ENCODE measurements around the gene RPEL1. TPM values are rescaled to one million over a fixed set of nuclear protein-coding genes. Genes with fewer than 3 reads are reported as not detected.

Gene RPEL1
- total RNA-seq, 4 donors from 2014 or later: 0.26 to 0.35 TPM; not detected in 2

DNA sequence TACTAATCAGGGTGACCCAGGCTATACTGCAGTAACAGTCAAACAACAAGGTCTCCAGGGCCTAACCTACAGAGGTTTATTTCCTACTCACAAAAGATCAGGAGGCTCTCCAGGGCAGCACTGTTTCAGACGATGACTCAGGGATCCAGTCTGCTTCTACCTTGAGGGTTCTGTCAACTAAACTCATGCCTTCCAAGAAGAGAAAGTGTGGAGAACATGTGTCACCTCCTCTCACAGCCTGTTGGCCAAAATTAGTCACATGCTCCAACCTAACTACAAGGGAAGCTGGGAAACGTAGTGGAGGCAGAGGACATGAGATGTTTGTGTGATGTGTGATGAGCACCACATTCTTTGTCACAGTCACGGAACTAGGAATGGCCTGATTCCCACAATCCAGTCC is 16.5 kb downstream of the RPEL1 start:
- TF ChIP-seq POLR2A (IDR thresholded peaks at IDR 0.05): no peak
- TF ChIP-seq, protein P1, sequence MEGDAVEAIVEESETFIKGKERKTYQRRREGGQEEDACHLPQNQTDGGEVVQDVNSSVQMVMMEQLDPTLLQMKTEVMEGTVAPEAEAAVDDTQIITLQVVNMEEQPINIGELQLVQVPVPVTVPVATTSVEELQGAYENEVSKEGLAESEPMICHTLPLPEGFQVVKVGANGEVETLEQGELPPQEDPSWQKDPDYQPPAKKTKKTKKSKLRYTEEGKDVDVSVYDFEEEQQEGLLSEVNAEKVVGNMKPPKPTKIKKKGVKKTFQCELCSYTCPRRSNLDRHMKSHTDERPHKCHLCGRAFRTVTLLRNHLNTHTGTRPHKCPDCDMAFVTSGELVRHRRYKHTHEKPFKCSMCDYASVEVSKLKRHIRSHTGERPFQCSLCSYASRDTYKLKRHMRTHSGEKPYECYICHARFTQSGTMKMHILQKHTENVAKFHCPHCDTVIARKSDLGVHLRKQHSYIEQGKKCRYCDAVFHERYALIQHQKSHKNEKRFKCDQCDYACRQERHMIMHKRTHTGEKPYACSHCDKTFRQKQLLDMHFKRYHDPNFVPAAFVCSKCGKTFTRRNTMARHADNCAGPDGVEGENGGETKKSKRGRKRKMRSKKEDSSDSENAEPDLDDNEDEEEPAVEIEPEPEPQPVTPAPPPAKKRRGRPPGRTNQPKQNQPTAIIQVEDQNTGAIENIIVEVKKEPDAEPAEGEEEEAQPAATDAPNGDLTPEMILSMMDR (IDR thresholded peaks at IDR 0.05): no peak
- intact Hi-C loops (cut with DNase I; ENCODE audit: low total_unique reads): no loop called here

DNA sequence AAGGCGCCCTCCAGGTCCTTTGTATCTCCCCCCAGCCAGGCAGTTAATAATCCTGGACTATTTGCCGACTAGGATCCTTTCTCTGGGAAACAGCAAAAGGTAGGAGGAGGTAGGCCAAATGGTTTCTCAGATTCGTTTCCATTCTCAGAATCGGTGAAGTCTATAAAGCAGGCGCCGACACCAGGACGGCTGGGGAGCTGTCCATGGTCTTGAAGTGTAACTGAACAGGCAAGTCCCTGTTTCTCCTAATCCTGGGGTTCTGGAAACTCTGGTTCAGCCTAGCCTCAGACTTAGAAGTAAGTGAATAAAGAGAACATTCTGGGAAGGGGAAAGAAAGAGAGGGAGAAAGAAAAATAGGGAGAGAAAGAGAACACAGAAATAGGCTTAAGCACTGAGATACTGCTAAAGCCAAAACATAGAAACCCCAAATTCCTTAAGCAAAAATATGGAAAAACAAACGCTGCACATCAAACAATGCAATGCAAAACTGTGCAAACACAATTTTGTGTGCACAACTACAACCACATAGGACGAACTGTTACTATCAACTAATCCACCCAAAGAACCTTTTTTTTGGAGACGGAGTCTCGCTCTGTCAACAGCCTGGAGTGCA is 20.1 kb downstream of the RPEL1 start:
- H3K4me1 ChIP-seq: no peaks in the 10 kb centered on the region
- no peaks in the 10 kb centered on the region for H3K36me3 ChIP-seq
- no peaks in the 10 kb centered on the region for H3K9me3 ChIP-seq
- TF ChIP-seq, protein P1 (IDR thresholded peaks at IDR 0.05): no peak
- no peak for TF ChIP-seq POLR2A (IDR thresholded peaks at IDR 0.05)
- H3K27ac ChIP-seq: no peak overlapping the region
- H3K27me3 ChIP-seq: no peaks in the 10 kb centered on the region
- peak; percentile 32 to 41 for DNase-seq
- intact Hi-C loops (cut with DNase I; ENCODE audit: low total_unique reads): no loop called here
- no peak overlapping the region for H3K4me3 ChIP-seq

More for the DNA sequence above, 16.5 kb downstream of the RPEL1 start:
- Histone ChIP-seq H3K4me3 (no peak overlapping the region), H3K9me3 (no peaks in the 10 kb centered on the region), H3K27me3 (no peaks in the 10 kb centered on the region), H3K27ac (no peak overlapping the region), H3K36me3 (no peaks in the 10 kb centered on the region), H3K4me1 (no peaks in the 10 kb centered on the region)
- DNase-seq: no peak

DNA sequence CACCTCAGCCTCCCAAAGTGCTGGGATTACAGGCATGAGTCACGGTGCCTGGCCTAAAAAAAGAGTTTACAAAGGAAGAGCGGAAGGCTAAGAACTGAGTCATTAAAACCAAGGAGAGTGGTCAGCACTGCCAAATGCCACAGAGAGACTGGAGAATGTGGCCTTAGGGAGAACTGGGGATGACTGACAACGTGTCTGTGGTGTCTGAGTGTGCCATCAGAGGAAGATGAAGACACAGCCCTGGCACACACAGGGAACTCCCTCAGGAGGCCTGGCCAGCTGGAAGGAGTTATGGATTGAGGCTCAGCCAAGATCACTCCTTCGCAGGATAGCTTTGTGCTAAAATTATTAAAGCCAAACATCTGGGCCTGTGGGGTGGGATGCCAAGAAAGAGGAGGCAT is 27.4 kb downstream of the RPEL1 start:
- no peaks in the 10 kb centered on the region for H3K4me1 ChIP-seq
- no peak for DNase-seq
- H3K27me3 ChIP-seq: peaks cover 4 to 13% of the 10 kb centered on the region in 2 donors
- no peak overlapping the region for H3K4me3 ChIP-seq
- no peaks in the 10 kb centered on the region for H3K36me3 ChIP-seq
- TF ChIP-seq, protein P1 (IDR thresholded peaks at IDR 0.05): no peak
- no peak for TF ChIP-seq POLR2A (IDR thresholded peaks at IDR 0.05)
- H3K9me3 ChIP-seq: no peaks in the 10 kb centered on the region
- intact Hi-C loops (cut with DNase I; ENCODE audit: low total_unique reads): no loop called here
- H3K27ac ChIP-seq: no peak overlapping the region

DNA sequence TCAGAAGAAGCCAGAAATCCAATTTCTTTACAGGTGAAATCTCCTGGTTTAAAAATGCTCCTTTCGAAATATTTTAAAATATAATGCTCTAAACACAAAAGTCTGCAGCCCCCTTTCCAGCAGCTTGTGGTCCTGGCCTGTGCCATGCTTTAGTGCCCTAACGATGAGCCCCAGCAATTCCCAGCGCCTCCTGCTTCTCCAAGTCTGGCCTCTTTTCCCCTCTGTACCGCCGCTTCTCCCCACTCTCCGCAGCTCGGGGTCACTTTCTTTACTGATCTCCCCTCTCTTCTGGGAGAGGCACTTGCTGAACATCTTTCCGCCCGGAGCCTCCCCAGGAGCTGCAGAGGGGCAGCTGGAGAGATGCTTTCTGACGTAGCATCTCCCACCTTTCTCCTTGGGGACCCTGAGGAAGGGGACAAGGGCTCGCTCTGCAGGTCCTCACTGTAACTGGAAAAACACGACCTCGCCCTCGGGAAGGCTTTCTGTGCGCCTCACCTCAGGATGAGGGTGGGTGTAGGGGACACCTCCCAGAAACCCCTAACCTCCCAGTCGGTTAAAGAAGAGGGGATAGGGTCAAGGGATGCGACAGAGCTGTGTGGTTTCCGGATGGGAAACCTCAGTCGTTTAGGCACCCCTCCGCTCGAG is 30.7 kb downstream of the RPEL1 start:
- no peak overlapping the region for H3K27ac ChIP-seq
- no peak for DNase-seq
- H3K9me3 ChIP-seq: no peaks in the 10 kb centered on the region
- no peak overlapping the region for H3K4me3 ChIP-seq
- TF ChIP-seq POLR2A (IDR thresholded peaks at IDR 0.05): no peak
- TF ChIP-seq, protein P1 (IDR thresholded peaks at IDR 0.05): no peak
- no peaks in the 10 kb centered on the region for H3K4me1 ChIP-seq
- H3K27me3 ChIP-seq: peaks cover 14 to 24% of the 10 kb centered on the region in 2 donors
- H3K36me3 ChIP-seq: no peaks in the 10 kb centered on the region
- intact Hi-C loops (cut with DNase I; ENCODE audit: low total_unique reads): no loop called here

DNA sequence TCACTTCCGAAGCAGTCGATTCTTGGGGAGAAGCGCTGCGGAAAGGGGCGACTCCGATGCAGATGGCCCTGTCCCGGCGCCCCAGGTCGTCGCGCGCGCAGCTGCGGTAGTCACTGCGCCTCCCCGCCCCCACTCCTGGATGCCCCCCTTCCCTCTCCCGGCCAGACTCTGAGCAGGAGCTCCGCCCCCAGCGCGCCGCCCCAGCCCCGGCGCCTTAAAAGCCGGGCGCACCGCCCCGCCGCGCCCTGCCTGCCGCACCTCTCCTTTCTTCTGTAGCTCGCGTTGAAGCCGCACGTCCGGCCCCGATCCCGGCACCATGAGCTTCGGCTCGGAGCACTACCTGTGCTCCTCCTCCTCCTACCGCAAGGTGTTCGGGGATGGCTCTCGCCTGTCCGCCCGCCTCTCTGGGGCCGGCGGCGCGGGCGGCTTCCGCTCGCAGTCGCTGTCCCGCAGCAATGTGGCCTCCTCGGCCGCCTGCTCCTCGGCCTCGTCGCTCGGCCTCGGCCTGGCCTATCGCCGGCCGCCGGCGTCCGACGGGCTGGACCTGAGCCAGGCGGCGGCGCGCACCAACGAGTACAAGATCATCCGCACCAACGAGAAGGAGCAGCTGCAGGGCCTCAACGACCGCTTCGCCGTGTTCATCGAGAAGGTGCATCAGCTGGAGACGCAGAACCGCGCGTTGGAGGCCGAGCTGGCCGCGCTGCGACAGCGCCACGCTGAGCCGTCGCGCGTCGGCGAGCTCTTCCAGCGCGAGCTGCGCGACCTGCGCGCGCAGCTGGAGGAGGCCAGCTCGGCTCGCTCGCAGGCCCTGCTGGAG is 31.4 kb downstream of the RPEL1 start, which contains the start of gene INA:
Gene INA (plus strand): TSS at position 243 of the 817 bp plus-strand sequence. CDS start 74 bp downstream, at position 317.
- Histone ChIP-seq H3K4me3 (no peak within 1 kb of the TSS), H3K36me3 (no peaks in the 10 kb centered on the region), H3K4me1 (no peaks in the 10 kb centered on the region), H3K27me3 (peaks cover 14 to 28% of the 10 kb centered on the region in 2 donors), H3K27ac (no peak within 1 kb of the TSS), H3K9me3 (no peaks in the 10 kb centered on the region)
- intact Hi-C loops (cut with DNase I; ENCODE audit: low total_unique reads): no loop called here
- TF ChIP-seq, protein P1 (IDR thresholded peaks at IDR 0.05): no peak
- TF ChIP-seq POLR2A (IDR thresholded peaks at IDR 0.05): no peak
- no peak for DNase-seq

All from uterus (tissue), 4 donors.